Esophagus mucosa (tissue), 1 donor: ENCODE data around the gene ZBTB32. TPM values are rescaled to one million over a fixed set of nuclear protein-coding genes. Genes with fewer than 3 reads are reported as not detected.

Source experiments
- ATAC-seq: fragments of 200-7000 bp; cut with Tn5 transposase; one replicate; pipeline ENCODE4 v1.9.1; 2020
- total RNA-seq: library from RNA; stranded (reverse); gene quantifications from one replicate; pipeline ENCODE4 v1.2.4, GENCODE V29; 2023
- donor health status: DM: yes; HTN: yes; CAD: no.

ZBTB32 gene
- total RNA-seq, 1 donor from 2014 or later = not detected

DNA sequence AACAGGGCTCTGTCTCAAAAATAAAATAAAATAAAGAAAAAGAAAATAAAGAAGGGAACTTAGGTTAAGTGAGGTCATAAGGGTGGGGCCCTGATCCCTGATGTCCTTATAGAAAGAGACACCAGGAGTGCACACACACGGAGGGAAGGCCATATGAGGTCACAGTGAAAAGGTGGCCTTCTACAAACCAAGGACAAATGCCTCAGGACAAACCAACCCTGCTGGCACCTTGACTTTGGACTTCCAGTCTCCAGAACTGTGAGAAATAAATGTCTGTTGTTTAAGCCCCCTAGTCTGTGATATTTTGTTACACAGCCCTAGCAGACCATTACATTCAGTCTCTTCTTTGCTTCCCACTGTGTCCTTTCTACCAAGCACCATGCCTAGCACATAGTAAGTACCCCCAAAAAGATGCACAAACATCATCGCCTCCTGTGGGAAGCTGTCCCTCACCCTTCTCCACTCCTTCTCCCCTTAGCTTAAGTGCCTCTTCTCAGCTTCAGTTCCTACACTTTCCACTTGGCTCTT lies 8.4 kb upstream of the ZBTB32 start:
- ATAC-seq = no peak

DNA sequence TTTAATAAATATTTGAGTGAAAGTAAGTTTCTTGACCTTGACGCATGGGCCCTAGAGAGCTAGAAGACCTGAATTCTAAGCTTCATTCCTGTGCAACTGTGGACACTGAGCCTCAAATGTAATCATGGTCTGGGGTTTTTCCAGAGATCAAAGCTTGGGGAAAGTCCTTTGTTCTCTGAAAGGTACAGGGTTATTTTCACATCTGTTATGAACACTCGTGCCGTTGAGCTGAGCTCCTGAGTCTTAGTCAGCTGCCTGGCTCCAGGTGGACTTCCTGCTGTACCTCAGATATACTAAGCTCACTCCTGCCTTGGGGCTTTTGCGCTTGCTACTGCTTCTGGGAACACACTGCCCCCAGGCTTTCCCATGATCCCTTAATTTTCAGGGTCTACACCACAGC lies 7.5 kb upstream of the ZBTB32 start:
- ATAC-seq = no peak

DNA sequence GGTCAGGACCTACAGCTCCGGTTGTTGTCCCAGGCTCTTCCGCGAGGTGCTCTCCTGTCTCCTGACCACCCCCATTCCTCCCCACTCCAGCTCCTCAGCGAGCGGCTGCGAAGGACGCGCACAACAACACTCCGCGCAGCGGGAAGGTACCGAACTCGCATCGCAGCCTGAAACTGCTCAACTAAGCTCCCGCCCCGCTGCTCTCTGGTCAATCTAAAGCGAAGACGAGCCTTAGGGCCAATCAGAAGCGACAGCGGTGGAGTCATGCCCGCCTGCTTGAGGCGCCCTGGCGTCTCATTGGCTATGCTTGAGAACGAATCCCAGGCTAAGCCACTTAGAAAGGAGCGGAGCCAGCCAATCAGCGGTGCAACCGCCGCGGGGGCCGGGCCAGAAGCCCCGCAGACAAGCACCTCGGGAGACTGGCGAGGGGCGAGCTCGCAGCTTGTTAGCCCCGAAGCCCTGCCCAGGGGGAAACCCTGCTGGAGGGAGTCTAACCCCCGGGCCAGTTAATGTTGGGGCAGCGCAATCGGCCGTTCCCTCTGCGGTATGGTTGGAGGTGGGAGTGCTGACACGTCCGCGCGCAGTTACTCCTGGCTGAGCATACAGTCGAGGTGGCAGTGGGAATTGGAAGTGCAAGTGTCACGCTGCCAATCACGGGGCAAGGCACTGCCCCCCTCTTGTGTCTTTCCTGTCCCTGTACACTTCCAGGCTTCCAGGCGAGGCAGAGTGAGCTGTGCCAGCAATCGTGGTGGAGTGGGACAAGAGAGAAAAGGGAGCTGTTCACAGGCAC lies 1.9 kb upstream of the ZBTB32 start:
- ATAC-seq = peak; percentile 98

DNA sequence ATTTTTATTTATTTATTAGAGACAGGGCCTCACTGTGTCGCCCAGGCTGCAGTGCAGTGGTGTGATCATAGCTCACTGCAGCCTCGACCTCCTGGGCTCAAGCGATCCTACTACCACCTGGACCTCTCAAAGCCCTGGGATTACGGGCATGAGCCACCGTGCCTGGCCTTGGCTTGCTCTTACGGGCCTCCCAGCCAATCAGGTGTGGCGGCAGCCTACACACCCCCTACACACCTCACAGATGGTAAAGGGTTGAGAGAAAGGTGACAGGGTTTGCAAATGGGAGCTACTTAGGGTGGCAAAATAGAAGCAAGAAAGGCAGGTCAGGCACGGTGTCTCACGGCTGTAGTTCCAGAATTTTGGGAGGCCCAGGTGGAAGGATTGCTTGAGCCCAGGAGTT lies 1.0 kb upstream of the ZBTB32 start:
- ATAC-seq = peak; percentile 4

DNA sequence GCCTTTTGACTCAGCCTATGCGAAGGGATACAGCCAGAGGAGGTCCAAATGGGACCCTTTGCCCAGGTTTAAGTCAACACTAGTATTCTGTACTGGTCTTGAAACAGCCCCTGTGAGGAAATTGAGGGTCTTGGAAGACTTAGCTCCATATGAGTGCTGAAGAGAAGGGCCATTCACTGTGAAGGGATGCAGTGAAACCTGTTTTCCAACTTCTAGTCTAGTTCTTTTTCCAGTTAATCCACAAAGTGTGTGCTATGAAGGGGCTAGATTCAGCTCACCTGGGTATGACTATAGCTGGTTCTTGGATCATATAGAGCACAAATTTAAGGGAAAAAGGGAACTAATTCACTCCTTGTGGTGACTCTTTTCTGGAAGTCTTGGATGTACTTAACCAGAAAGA lies 4.0 kb downstream of the ZBTB32 start:
- peak; percentile 22 for ATAC-seq

DNA sequence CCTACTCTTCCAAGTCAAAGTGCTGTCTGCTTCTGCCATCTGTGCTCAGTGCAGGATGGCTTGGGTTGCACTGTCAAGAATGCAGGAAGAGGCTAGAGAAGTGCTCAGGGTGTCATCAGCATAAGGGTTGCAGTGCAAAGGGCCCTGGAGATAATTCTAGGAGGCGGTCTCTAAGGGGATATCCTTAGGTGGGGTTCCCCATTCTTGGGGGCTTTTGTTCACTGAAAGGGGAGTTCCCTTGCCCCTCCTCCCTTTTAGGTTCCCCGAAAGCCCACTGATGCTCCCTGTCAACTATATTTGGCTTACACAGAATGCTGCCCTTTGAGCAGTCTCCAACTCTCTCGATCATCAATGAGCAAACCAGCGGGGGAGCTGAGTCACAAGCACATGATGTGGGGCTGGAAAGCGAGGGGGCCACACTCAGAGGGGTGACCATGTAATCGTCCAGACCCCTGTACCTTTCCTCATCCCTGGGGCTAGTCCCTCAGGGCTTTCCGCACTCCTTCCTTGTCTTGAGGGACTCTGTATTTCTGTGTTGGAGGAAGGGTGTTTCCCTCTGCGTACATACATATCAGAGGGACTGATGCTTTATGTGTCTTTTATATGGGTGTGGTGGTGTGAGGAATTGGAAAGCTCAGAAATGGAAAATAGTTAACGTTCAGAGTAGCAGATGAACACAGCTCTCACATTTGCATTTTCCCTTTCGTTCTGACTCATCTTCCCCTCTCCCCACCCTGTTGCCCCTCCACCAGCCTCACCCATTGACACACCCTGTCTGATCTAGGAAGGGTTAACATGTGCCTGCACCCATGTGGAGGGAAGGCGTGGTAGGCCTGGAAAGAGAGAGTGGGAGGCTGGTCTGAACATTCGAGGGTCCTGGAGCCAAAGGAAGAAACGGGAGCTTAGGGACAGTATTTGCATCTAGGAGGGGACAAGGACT lies 6.7 kb downstream of the ZBTB32 start:
- ATAC-seq = peak; percentile 51

DNA sequence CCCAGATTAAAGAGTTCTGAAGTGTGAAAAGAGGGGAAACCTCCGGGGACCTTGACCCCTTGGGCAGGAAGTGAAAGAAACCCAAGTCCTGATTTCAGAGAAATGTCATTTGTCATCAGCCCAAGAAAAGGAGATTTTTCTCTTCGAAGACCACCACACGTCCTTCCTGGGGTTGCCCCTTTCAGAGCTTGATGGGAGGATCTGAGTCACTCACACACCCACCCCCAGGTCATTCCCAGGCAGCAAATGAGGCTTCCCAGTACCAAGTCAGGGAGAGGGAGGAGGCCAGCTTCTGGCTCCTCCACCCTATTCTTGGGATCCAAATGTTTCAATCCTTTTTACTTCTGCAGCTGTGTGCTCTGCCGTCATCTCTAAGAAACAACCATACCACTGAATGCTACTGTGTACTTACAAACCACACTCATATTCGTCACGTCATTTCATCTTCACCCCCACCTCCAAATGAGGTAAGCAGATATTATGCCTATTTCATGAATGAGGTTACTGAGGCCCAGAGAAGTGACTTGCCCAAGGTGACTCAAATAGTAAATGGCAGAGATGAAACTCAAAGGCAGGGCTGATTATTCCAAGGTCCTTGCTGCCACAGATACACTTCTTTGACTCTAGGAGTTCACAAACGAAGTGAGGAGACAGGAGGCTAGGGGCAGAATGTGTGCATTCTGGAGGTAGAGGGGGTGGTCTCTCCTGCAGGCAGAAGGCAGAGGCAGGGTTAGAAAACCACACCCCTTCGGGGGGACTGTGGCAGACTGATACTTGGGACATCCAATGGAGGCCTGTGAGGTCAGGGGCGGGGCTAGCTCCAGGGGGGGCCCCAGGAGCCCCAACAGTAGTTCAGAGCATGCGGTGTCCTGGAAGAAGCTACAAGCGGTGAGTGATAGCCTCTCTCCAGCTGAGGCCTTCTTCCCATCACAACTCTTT lies 8.5 kb downstream of the ZBTB32 start:
- no peak for ATAC-seq

DNA sequence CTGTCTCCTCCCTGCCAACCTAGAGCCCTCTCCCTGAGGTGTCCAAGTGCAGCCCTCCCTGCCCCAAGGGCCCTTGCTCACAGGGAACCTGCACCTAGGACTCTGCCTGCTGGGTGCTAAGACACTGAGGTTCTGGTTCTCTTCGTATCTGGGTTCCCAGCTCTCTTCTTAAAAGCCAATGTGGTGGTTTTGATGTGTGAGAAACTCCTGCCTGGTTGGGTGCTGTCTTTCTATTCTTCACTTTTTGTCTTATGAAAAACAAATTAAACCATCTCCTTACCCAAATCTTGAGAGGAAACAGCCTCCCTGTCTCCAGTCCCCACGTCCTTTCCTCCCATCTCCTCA lies 9.1 kb downstream of the ZBTB32 start:
- no peak for ATAC-seq

DNA sequence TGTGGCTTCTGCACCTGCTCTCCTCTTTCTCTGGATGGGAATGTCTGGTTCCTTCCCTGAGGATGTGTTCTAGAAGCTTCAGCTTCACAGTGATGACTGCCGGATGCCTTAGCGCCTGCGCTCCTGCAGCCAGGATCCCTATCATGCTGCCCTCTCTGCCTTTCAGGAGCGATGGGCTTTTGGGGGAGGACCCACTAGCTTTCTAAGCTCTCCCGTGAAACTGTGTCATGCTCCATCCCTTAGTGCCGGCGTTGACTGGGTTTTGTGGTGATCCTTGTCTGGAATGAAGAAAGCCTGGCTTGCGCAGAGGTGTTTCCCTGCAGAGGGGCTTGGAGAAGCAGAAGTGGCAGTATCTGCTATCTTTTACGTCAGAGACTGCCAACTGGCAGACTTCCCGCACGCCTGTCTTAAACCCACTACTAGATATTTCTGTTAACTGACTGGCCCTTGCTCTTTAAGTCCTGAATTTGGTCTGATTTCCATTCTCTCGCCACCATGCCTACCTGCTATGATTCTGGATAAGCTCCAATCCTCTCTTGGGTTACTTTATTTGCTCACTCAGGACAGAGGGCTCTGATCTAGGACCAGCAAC lies 9.6 kb downstream of the ZBTB32 start:
- ATAC-seq = no peak

DNA sequence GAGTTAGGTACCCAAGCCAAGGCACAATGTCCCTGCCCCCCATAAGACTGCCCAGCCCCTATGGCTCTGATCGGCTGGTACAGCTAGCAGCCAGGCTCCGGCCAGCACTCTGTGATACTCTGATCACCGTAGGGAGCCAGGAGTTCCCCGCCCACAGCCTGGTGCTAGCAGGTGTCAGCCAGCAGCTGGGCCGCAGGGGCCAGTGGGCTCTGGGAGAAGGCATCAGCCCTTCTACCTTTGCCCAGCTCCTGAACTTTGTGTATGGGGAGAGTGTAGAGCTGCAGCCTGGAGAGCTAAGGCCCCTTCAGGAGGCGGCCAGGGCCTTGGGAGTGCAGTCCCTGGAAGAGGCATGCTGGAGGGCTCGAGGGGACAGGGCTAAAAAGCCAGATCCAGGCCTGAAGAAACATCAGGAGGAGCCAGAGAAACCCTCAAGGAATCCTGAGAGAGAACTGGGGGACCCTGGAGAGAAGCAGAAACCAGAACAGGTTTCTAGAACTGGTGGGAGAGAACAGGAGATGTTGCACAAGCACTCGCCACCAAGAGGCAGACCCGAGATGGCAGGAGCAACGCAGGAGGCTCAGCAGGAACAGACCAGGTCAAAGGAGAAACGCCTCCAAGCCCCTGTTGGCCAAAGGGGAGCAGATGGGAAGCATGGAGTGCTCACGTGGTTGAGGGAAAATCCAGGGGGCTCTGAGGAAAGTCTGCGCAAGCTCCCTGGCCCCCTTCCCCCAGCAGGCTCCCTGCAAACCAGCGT lies 10.4 kb downstream of the ZBTB32 start:
- no peak for ATAC-seq

DNA sequence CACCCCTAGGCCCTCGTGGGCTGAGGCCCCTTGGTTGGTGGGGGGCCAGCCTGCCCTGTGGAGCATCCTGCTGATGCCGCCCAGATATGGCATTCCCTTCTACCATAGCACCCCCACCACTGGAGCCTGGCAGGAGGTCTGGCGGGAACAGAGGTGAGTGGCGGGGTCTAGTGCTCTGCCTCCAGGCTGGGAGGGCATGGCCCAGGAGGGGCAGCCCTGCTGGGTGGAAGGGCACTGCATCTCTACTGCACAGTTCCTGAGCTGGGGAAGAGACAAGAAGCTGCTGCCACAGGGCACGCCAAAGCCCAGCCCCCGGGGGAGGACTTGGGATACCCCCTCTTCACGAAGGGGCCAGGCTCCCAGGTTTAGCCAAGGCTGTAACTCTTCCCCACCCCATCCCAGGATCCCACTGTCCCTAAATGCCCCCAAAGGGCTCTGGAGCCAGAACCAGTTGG lies 11.0 kb downstream of the ZBTB32 start:
- no peak for ATAC-seq

DNA sequence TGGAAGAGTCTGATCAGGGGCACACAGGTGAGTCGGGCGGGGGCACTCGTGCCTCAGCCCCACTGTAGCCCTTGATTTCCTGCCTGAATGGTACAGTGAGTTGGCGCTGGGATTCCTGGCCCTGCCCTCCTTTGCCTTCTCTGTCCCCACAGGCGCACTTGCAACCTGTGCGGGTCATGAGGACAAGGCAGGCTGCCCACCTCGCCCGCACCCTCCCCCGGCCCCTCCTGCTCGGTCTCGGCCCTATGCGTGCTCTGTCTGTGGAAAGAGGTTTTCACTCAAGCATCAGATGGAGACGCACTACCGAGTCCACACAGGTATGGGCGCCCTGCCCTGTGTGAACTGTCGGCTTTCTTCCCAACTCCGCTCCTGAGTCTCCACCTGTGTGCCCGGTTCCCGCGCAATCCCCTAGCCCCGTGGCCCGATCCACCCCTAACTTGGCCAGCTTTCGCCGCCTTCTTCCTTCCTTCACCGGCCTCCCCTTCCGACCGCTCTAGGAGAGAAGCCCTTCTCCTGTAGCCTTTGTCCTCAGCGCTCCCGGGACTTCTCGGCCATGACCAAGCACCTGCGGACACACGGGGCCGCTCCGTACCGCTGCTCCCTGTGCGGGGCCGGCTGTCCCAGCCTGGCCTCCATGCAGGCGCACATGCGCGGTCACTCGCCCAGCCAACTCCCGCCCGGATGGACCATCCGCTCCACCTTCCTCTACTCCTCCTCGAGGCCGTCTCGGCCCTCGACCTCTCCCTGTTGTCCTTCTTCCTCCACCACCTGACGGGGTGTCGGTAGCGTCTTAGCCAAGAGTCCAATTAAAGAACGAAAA lies 11.8 kb downstream of the ZBTB32 start:
- ATAC-seq = peak; percentile 4

DNA sequence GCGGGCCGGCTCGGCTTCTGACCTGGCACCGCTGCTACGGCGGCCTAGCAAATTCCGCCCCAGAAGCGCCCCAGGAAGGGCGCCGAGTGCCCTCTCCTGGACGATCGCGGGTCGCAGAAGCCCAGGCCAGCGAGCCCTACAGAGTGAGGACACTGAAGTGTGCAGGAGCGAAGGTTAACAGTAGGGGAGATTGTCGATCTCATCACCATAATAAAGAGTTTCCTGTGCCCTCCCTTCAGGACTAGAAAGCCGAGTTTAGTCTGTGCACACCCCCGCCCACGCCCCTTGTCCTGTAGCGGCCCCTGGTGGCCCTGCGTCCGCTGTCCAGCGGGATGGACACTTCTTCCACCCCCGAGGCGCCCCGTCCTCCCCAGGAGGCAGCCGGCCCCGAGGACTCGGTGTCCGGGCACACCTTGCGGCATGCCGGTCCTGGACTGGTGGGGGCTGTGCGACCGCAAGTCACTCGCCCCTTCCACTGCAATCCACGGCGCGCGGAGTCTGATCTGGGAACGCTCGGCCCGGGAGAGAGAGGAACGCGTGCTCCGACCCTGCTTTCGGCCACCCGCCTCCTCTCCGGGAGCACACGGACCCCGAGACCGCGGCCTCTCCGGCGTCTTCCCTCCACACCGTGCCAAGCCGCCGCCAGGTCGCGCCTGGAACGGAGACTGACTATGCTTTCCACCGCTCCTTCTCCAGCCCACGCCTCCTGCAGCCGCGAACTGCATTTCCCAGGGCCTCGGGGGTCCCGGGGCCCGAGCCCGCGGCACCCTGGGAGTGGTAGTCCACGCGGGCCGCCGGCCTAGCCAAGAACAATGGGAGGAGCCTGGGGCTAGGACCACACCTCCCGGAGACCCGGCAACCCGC lies 12.7 kb downstream of the ZBTB32 start:
- peak; percentile 90 for ATAC-seq

DNA sequence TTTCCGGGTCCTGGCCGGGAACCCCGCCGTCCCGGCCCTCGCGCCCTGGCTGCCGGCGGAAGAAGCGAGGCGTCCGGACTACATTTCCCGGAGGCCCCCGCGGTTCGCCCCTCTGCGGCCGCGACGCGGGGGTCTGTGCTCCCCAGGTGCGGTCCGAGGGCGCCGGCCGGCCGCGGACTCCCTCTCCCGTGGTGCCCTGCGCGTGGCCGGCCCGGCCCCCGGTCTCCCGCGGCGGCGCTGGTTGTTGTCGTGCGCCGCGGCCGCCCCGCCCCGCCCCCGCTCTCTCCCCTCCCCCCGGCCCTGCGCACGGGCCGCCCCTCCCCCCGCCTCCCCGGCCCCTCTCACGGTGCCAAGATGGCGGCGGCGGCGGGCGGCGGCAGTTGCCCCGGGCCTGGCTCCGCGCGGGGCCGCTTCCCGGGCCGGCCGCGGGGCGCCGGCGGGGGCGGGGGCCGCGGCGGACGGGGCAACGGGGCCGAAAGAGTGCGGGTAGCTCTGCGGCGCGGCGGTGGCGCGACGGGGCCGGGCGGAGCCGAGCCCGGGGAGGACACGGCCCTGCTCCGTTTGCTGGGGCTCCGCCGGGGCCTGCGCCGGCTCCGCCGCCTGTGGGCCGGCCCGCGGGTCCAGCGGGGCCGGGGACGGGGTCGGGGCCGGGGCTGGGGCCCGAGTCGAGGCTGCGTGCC lies 13.4 kb downstream of the ZBTB32 start, which contains the start of gene KMT2B:
TSS of gene KMT2B (plus strand) at position 339 of the 680 bp plus-strand sequence. CDS start at position 355, 16 bp downstream.
- peak; percentile 74 for ATAC-seq

DNA sequence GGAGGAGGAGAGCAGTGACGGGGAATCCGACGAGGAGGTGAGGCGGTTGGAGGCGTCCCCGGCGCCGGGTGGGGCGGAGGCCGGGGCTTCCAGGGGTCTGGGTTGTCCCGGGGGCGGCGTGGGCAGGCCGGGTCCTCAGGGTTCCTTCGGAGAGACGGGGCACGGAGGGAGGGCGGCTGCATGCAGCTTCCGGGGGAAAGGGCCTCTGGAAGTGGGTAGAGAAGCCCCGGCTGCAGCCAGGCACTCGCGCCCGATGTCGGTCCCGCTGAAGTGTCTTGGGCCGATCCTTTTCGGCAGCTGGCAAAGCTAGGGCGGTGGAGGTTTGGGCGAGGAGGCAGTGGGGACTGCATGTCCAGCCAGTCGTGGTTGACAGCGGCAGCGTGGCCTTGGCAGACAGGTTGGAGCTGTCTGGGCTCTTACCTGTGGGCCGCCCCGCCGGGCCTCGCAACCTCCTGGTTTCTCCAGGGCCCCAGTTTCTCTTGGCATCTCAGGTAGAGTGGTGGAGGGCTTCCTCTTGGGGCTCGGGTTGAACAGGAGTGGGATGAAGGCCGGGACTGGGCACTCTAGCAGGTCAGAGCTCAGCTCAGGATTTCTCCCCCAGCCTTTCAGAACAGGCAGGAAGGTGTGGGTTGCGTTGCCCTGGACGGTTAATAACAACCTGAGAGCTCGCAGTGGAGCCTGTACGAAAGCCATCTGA lies 14.1 kb downstream of the ZBTB32 start:
- no peak for ATAC-seq

DNA sequence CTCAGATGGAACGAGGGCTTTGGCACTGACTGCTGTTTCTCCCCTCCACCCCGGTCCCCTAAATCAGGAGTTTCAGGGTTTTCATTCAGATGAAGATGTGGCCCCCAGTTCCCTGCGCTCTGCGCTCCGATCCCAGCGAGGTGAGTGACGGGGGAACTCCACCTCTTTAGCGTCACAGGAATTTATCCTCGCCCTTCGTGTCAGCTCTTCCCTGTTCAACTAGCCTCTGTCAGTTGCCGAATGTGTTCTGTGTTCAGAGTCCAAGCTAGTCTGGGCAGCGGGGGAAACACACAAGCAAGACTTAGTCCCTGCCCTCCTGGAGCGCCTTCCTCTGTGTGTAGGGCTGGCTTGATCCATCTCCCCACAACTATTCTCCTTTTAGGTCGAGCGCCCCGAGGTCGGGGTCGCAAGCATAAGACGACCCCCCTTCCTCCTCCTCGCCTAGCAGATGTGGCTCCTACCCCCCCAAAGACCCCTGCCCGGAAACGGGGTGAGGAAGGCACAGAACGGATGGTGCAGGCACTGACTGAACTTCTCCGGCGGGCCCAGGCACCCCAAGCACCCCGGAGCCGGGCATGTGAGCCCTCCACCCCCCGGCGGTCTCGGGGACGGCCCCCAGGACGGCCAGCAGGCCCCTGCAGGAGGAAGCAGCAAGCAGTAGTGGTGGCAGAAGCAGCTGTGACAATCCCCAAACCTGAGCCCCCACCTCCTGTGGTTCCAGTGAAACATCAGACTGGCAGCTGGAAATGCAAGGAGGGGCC lies 15.2 kb downstream of the ZBTB32 start:
- ATAC-seq = no peak

DNA sequence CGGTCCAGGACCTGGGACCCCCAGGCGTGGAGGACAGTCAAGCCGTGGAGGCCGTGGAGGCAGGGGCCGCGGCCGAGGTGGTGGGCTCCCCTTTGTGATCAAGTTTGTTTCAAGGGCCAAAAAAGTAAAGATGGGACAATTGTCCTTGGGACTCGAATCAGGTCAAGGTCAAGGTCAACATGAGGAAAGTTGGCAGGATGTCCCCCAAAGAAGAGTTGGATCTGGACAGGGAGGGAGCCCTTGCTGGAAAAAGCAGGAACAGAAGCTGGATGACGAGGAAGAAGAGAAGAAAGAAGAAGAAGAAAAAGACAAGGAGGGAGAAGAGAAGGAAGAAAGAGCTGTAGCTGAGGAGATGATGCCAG lies 15.8 kb downstream of the ZBTB32 start:
- no peak for ATAC-seq
